Trophoblast cell (in vitro differentiated cells and primary cell): ENCODE measurements around the gene CIP2A.

ENCODE experiments used
- DNase-seq, 2 donors: peaks; one replicate each; pipeline ENCODE4 v3.0.0-alpha.2; 2016
- H2AFZ ChIP-seq: 2 replicates; pipeline ENCODE4 v1.6.1; 2013; ENCODE audit warnings: low read length, moderate library complexity, mild to moderate bottlenecking; ENCODE audit not compliant: insufficient read depth, poor library complexity
- H2AK5ac ChIP-seq: 2 replicates; pipeline ENCODE4 v1.6.1; 2013; ENCODE audit warnings: mild to moderate bottlenecking, low read length
- H2BK120ac ChIP-seq: 2 replicates; pipeline ENCODE4 v1.6.1; 2013; ENCODE audit warnings: low read length, mild to moderate bottlenecking, moderate library complexity; ENCODE audit not compliant: insufficient read depth, poor library complexity
- H2BK12ac ChIP-seq: 2 replicates; pipeline ENCODE4 v1.6.1; 2013; ENCODE audit warnings: mild to moderate bottlenecking, low read length, moderate library complexity
- H2BK5ac ChIP-seq: 2 replicates; pipeline ENCODE4 v1.6.1; 2013; ENCODE audit warnings: low read length, low read depth, moderate library complexity, mild to moderate bottlenecking; ENCODE audit not compliant: poor library complexity
- H3K14ac ChIP-seq: 2 replicates; pipeline ENCODE4 v1.6.1; 2013; ENCODE audit warnings: mild to moderate bottlenecking, low read length
- H3K18ac ChIP-seq: 2 replicates; pipeline ENCODE4 v1.6.1; 2013; ENCODE audit warnings: mild to moderate bottlenecking, low read length
- H3K23ac ChIP-seq: 2 replicates; pipeline ENCODE4 v1.6.1; 2013; ENCODE audit warnings: low read length
- H3K27ac ChIP-seq: 2 replicates; pipeline ENCODE4 v1.5.1; 2013; ENCODE audit warnings: low read depth, mild to moderate bottlenecking, inconsistent platforms, low read length, moderate library complexity
- H3K27me3 ChIP-seq: 2 replicates; pipeline ENCODE4 v1.6.1; 2013; ENCODE audit warnings: inconsistent platforms, mild to moderate bottlenecking, low read length, moderate library complexity; ENCODE audit not compliant: insufficient read depth
- H3K36me3 ChIP-seq, 2 experiments: 1 replicate in 1 of 2; 2 replicates in 1 of 2; pipeline ENCODE4 v1.6.1; 2013; ENCODE audit warnings: low read length in 2 of 2, mild to moderate bottlenecking in 2 of 2, moderate library complexity in 1 of 2; ENCODE audit not compliant: insufficient read depth in 2 of 2, control insufficient read depth in 1 of 2
- H3K4ac ChIP-seq: 2 replicates; pipeline ENCODE4 v1.6.1; 2013; ENCODE audit warnings: low read depth, mild to moderate bottlenecking, low read length, moderate library complexity
- H3K4me1 ChIP-seq, 2 experiments: 1 replicate in 1 of 2; 2 replicates in 1 of 2; pipeline ENCODE4 v1.6.1; 2013; ENCODE audit warnings: low read length in 2 of 2, mild to moderate bottlenecking in 2 of 2, moderate library complexity in 1 of 2; ENCODE audit not compliant: insufficient read depth in 2 of 2, control insufficient read depth in 1 of 2
- H3K4me2 ChIP-seq: 2 replicates; pipeline ENCODE4 v1.6.1; 2013; ENCODE audit warnings: inconsistent platforms, mild to moderate bottlenecking, low read length, moderate library complexity
- H3K4me3 ChIP-seq: 2 replicates; pipeline ENCODE4 v1.5.1; 2013; ENCODE audit warnings: mild to moderate bottlenecking, low read depth, low read length, inconsistent platforms
- H3K79me1 ChIP-seq: one replicate; pipeline ENCODE4 v1.6.1; 2013; ENCODE audit warnings: low read length
- H3K79me2 ChIP-seq: 2 replicates; pipeline ENCODE4 v1.6.1; 2013; ENCODE audit warnings: low read length, mild to moderate bottlenecking; ENCODE audit not compliant: control insufficient read depth, insufficient read depth, poor library complexity
- H3K9ac ChIP-seq: 2 replicates; pipeline ENCODE4 v1.6.1; 2013; ENCODE audit warnings: mild to moderate bottlenecking, low read length
- H3K9me3 ChIP-seq: 2 replicates; pipeline ENCODE4 v1.6.1; 2013; ENCODE audit warnings: low read depth, mild to moderate bottlenecking, control low read depth, inconsistent platforms, low read length; ENCODE audit not compliant: insufficient read depth
- H4K12ac ChIP-seq: 2 replicates; pipeline ENCODE4 v1.6.1; 2013; ENCODE audit warnings: low read depth, mild to moderate bottlenecking, low read length, moderate library complexity
- H4K8ac ChIP-seq: 2 replicates; pipeline ENCODE4 v1.6.1; 2013; ENCODE audit warnings: low read depth, mild to moderate bottlenecking, low read length, moderate library complexity
- H4K91ac ChIP-seq: one replicate; pipeline ENCODE4 v1.6.1; 2013; ENCODE audit warnings: low read depth, mild to moderate bottlenecking, low read length, moderate library complexity
- WGBS: extraction: QIAGEN DNeasy Blood & Tissue Kit; methylation state at CpG from one replicate; pipeline ENCODE4 v1.1.7; 2013; ENCODE audit warnings: missing lambda C conversion rate; ENCODE audit not compliant: insufficient read length, insufficient coverage; ENCODE audit errors: extremely low coverage; 5-methylcytosine and 5-hydroxymethylcytosine counted together

The CIP2A gene

GRCh38 chr3:108516881-108517280, 72.4 kb downstream of the CIP2A start:
- Histone ChIP-seq H3K4ac (no peak overlapping the region), H3K27ac (no peak overlapping the region), H2AK5ac (no peak overlapping the region), H4K91ac (no peak overlapping the region), H3K18ac (no peak overlapping the region), H4K8ac (no peak overlapping the region), H2BK120ac (no peak overlapping the region), H2BK12ac (no peak overlapping the region), H3K36me3 (no peaks in the 10 kb centered on the region), H3K79me2 (no peaks in the 10 kb centered on the region), H3K4me1 (peaks cover 0 to under 1% of the 10 kb centered on the region in 2 experiments), H3K9me3 (no peaks in the 10 kb centered on the region), H3K9ac (no peak overlapping the region), H2AFZ (no peak overlapping the region), H3K27me3 (no peaks in the 10 kb centered on the region), H4K12ac (no peak overlapping the region), H3K14ac (no peak overlapping the region), H3K4me2 (no peak overlapping the region), H3K4me3 (no peak overlapping the region), H2BK5ac (no peak overlapping the region), H3K79me1 (no peaks in the 10 kb centered on the region), H3K23ac (no peak overlapping the region)
- no CpG with 5 or more reads among the region's 2 CpGs for WGBS
- no peak for DNase-seq

GRCh38 chr3:108513961-108514360, 75.3 kb downstream of the CIP2A start:
- H3K4ac ChIP-seq, result no peak overlapping the region
- H2BK12ac ChIP-seq, result no peak overlapping the region
- WGBS, result no CpG with 5 or more reads among the region's 3 CpGs
- no peak overlapping the region for H3K23ac ChIP-seq
- DNase-seq, result no peak
- no peak overlapping the region for H3K27ac ChIP-seq
- H3K14ac ChIP-seq, result no peak overlapping the region
- no peak overlapping the region for H2AK5ac ChIP-seq
- no peaks in the 10 kb centered on the region for H3K36me3 ChIP-seq
- H4K91ac ChIP-seq, result no peak overlapping the region
- H2BK120ac ChIP-seq, result no peak overlapping the region
- no peak overlapping the region for H4K12ac ChIP-seq
- no peaks in the 10 kb centered on the region for H3K27me3 ChIP-seq
- peaks cover 2% of the 10 kb centered on the region for H3K79me1 ChIP-seq
- H3K9me3 ChIP-seq, result no peaks in the 10 kb centered on the region
- peaks cover 3 to 5% of the 10 kb centered on the region in 2 experiments for H3K4me1 ChIP-seq
- no peaks in the 10 kb centered on the region for H3K79me2 ChIP-seq
- H3K9ac ChIP-seq, result no peak overlapping the region
- no peak overlapping the region for H2BK5ac ChIP-seq
- no peak overlapping the region for H2AFZ ChIP-seq
- no peak overlapping the region for H3K4me3 ChIP-seq
- no peak overlapping the region for H4K8ac ChIP-seq
- no peak overlapping the region for H3K18ac ChIP-seq
- no peak overlapping the region for H3K4me2 ChIP-seq

- H4K8ac ChIP-seq, result no peak overlapping the region
- no peaks in the 10 kb centered on the region for H3K27me3 ChIP-seq
- H3K79me1 ChIP-seq, result peaks cover 2% of the 10 kb centered on the region
- no peak overlapping the region for H3K23ac ChIP-seq
- no peaks in the 10 kb centered on the region for H3K9me3 ChIP-seq
- peaks cover 3 to 5% of the 10 kb centered on the region in 2 experiments for H3K4me1 ChIP-seq
- no peaks in the 10 kb centered on the region for H3K36me3 ChIP-seq
- no peak overlapping the region for H4K12ac ChIP-seq
- no peak overlapping the region for H3K4ac ChIP-seq
- no peak overlapping the region for H3K14ac ChIP-seq
- H2BK12ac ChIP-seq, result no peak overlapping the region
- H3K18ac ChIP-seq, result no peak overlapping the region
- H3K9ac ChIP-seq, result no peak overlapping the region
- no peak overlapping the region for H3K4me2 ChIP-seq
- H4K91ac ChIP-seq, result no peak overlapping the region
- DNase-seq, result no peak
- WGBS, result no CpG with 5 or more reads among the region's 2 CpGs
- H2BK5ac ChIP-seq, result no peak overlapping the region
- no peak overlapping the region for H3K27ac ChIP-seq
- no peak overlapping the region for H2AFZ ChIP-seq
- no peak overlapping the region for H2BK120ac ChIP-seq
- H2AK5ac ChIP-seq, result no peak overlapping the region
- no peak overlapping the region for H3K4me3 ChIP-seq
- no peaks in the 10 kb centered on the region for H3K79me2 ChIP-seq
These were observed 76.6 kb downstream of the CIP2A start for GRCh38 chr3:108512671-108513070.

DNA sequence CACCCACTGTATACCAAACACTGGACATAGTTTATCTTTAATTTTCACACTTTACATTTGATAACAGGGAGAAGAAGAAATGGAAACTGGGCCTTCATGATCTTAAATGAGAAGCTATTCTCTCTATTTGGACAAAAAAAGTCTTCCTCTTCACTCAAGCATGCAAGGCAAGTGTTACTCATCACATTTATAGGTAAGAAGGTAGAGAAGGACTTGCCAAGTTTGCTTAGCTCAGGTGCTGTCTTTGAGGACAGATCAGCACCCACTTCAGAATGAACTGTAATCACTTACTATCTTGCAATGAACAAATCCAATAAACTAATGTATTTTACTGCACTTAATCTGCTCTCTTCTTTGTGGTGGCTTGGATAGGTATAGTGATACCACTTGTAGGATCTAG, 77.7 kb downstream of the CIP2A start:
- no peak overlapping the region for H2AFZ ChIP-seq
- H3K14ac ChIP-seq, result no peak overlapping the region
- no peaks in the 10 kb centered on the region for H3K27me3 ChIP-seq
- no peak overlapping the region for H3K23ac ChIP-seq
- H3K36me3 ChIP-seq, result no peaks in the 10 kb centered on the region
- no peaks in the 10 kb centered on the region for H3K9me3 ChIP-seq
- H3K4me2 ChIP-seq, result no peak overlapping the region
- no peak overlapping the region for H2BK120ac ChIP-seq
- DNase-seq, result no peak
- no peak overlapping the region for H2AK5ac ChIP-seq
- peaks cover 3 to 5% of the 10 kb centered on the region in 2 experiments for H3K4me1 ChIP-seq
- no peak overlapping the region for H4K12ac ChIP-seq
- no peak overlapping the region for H2BK12ac ChIP-seq
- H3K9ac ChIP-seq, result no peak overlapping the region
- H3K79me2 ChIP-seq, result no peaks in the 10 kb centered on the region
- no peak overlapping the region for H3K4ac ChIP-seq
- no peak overlapping the region for H3K18ac ChIP-seq
- H4K8ac ChIP-seq, result no peak overlapping the region
- peaks cover 2% of the 10 kb centered on the region for H3K79me1 ChIP-seq
- H3K27ac ChIP-seq, result no peak overlapping the region
- H2BK5ac ChIP-seq, result no peak overlapping the region
- no peak overlapping the region for H4K91ac ChIP-seq
- H3K4me3 ChIP-seq, result no peak overlapping the region
